ENCODE measurements around the gene TENT5C. TPM values are rescaled to one million over a fixed set of nuclear protein-coding genes. Genes with fewer than 3 reads are reported as not detected.

Gene TENT5C
- total RNA-seq, 1 experiment from 2014 or later = 1.4 TPM

DNA sequence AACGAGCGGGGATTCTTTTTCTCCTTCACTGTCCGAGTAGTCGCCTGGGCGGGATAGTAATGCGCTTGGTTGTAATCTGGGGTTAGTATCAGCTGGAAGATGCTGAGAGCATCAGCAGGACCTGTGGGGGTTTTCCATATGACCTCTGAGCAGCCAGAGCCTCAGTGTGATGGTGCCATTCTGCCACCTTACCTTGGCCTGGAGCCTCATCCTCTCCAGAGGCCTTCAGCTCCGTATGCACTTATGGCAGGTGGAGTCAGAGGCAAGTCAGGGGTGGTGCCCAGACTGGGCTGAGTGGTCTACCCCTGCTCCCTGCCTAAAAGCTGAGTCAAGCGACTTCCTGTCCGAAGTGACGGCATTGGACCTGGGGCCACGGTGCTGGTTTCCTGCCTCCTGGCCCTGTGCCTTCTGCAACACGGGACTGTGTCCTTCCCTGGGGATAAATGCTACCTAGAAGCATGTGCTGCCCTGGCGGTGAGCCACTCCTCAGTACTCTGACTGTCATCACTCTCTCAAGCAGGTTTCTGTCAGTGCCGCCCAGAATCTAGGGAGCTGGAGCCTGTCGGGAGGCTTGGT, 24.7 kb downstream of the TENT5C start (continued):
- TF ChIP-seq, protein P1, sequence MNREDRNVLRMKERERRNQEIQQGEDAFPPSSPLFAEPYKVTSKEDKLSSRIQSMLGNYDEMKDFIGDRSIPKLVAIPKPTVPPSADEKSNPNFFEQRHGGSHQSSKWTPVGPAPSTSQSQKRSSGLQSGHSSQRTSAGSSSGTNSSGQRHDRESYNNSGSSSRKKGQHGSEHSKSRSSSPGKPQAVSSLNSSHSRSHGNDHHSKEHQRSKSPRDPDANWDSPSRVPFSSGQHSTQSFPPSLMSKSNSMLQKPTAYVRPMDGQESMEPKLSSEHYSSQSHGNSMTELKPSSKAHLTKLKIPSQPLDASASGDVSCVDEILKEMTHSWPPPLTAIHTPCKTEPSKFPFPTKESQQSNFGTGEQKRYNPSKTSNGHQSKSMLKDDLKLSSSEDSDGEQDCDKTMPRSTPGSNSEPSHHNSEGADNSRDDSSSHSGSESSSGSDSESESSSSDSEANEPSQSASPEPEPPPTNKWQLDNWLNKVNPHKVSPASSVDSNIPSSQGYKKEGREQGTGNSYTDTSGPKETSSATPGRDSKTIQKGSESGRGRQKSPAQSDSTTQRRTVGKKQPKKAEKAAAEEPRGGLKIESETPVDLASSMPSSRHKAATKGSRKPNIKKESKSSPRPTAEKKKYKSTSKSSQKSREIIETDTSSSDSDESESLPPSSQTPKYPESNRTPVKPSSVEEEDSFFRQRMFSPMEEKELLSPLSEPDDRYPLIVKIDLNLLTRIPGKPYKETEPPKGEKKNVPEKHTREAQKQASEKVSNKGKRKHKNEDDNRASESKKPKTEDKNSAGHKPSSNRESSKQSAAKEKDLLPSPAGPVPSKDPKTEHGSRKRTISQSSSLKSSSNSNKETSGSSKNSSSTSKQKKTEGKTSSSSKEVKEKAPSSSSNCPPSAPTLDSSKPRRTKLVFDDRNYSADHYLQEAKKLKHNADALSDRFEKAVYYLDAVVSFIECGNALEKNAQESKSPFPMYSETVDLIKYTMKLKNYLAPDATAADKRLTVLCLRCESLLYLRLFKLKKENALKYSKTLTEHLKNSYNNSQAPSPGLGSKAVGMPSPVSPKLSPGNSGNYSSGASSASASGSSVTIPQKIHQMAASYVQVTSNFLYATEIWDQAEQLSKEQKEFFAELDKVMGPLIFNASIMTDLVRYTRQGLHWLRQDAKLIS (CRISPR knock-in tag; IDR thresholded peaks at IDR 0.05; ENCODE audit: borderline replicate concordance) = no peak
- TF ChIP-seq NFYB (CRISPR knock-in tag; conservative IDR thresholded peaks at IDR 0.05; ENCODE audit: low read depth) (no peak), CREB1 (CRISPR knock-in tag; IDR thresholded peaks at IDR 0.05) (no peak), ZNF232 (CRISPR knock-in tag; IDR thresholded peaks at IDR 0.05) (no peak), NR1H2 (CRISPR knock-in tag; IDR thresholded peaks at IDR 0.05) (no peak), ZNF121 (CRISPR knock-in tag; IDR thresholded peaks at IDR 0.05) (no peak), OVOL2 (CRISPR knock-in tag; IDR thresholded peaks at IDR 0.05; ENCODE audit: borderline replicate concordance) (no peak)
- TF ChIP-seq, protein P2, sequence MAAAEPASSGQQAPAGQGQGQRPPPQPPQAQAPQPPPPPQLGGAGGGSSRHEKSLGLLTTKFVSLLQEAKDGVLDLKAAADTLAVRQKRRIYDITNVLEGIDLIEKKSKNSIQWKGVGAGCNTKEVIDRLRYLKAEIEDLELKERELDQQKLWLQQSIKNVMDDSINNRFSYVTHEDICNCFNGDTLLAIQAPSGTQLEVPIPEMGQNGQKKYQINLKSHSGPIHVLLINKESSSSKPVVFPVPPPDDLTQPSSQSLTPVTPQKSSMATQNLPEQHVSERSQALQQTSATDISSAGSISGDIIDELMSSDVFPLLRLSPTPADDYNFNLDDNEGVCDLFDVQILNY (CRISPR knock-in tag; IDR thresholded peaks at IDR 0.05) = no peak
- TF ChIP-seq, protein P3, sequence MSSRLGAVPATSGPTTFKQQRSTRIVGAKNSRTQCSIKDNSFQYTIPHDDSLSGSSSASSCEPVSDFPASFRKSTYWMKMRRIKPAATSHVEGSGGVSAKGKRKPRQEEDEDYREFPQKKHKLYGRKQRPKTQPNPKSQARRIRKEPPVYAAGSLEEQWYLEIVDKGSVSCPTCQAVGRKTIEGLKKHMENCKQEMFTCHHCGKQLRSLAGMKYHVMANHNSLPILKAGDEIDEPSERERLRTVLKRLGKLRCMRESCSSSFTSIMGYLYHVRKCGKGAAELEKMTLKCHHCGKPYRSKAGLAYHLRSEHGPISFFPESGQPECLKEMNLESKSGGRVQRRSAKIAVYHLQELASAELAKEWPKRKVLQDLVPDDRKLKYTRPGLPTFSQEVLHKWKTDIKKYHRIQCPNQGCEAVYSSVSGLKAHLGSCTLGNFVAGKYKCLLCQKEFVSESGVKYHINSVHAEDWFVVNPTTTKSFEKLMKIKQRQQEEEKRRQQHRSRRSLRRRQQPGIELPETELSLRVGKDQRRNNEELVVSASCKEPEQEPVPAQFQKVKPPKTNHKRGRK (CRISPR knock-in tag; IDR thresholded peaks at IDR 0.05; ENCODE audit: borderline replicate concordance) = no peak
- TF ChIP-seq, protein P4, sequence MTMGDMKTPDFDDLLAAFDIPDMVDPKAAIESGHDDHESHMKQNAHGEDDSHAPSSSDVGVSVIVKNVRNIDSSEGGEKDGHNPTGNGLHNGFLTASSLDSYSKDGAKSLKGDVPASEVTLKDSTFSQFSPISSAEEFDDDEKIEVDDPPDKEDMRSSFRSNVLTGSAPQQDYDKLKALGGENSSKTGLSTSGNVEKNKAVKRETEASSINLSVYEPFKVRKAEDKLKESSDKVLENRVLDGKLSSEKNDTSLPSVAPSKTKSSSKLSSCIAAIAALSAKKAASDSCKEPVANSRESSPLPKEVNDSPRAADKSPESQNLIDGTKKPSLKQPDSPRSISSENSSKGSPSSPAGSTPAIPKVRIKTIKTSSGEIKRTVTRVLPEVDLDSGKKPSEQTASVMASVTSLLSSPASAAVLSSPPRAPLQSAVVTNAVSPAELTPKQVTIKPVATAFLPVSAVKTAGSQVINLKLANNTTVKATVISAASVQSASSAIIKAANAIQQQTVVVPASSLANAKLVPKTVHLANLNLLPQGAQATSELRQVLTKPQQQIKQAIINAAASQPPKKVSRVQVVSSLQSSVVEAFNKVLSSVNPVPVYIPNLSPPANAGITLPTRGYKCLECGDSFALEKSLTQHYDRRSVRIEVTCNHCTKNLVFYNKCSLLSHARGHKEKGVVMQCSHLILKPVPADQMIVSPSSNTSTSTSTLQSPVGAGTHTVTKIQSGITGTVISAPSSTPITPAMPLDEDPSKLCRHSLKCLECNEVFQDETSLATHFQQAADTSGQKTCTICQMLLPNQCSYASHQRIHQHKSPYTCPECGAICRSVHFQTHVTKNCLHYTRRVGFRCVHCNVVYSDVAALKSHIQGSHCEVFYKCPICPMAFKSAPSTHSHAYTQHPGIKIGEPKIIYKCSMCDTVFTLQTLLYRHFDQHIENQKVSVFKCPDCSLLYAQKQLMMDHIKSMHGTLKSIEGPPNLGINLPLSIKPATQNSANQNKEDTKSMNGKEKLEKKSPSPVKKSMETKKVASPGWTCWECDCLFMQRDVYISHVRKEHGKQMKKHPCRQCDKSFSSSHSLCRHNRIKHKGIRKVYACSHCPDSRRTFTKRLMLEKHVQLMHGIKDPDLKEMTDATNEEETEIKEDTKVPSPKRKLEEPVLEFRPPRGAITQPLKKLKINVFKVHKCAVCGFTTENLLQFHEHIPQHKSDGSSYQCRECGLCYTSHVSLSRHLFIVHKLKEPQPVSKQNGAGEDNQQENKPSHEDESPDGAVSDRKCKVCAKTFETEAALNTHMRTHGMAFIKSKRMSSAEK (CRISPR knock-in tag; IDR thresholded peaks at IDR 0.05; ENCODE audit: borderline replicate concordance) = no peak
- TF ChIP-seq, protein P5, sequence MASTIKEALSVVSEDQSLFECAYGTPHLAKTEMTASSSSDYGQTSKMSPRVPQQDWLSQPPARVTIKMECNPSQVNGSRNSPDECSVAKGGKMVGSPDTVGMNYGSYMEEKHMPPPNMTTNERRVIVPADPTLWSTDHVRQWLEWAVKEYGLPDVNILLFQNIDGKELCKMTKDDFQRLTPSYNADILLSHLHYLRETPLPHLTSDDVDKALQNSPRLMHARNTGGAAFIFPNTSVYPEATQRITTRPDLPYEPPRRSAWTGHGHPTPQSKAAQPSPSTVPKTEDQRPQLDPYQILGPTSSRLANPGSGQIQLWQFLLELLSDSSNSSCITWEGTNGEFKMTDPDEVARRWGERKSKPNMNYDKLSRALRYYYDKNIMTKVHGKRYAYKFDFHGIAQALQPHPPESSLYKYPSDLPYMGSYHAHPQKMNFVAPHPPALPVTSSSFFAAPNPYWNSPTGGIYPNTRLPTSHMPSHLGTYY (CRISPR knock-in tag; IDR thresholded peaks at IDR 0.05) = no peak
- TF ChIP-seq, protein P6, sequence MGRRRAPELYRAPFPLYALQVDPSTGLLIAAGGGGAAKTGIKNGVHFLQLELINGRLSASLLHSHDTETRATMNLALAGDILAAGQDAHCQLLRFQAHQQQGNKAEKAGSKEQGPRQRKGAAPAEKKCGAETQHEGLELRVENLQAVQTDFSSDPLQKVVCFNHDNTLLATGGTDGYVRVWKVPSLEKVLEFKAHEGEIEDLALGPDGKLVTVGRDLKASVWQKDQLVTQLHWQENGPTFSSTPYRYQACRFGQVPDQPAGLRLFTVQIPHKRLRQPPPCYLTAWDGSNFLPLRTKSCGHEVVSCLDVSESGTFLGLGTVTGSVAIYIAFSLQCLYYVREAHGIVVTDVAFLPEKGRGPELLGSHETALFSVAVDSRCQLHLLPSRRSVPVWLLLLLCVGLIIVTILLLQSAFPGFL (CRISPR knock-in tag; IDR thresholded peaks at IDR 0.05; ENCODE audit: borderline replicate concordance) = no peak
